NCI-H128 (cell line): ENCODE results near the gene NCOA1.
A peak's percentile ranks its signal among the peaks of the same experiment; 100 is the strongest.
"Not testable (repeated sequence)": the region's sequence is repeated elsewhere in the genome, so short reads cannot be mapped to it uniquely, and the experiment has no call there.

Source experiments
- DNase-seq: peaks from one replicate; lab custom pipeline; 2025; ENCODE audit not compliant: unreplicated experiment; lab: John Stamatoyannopoulos, UW

The NCOA1 gene

DNA sequence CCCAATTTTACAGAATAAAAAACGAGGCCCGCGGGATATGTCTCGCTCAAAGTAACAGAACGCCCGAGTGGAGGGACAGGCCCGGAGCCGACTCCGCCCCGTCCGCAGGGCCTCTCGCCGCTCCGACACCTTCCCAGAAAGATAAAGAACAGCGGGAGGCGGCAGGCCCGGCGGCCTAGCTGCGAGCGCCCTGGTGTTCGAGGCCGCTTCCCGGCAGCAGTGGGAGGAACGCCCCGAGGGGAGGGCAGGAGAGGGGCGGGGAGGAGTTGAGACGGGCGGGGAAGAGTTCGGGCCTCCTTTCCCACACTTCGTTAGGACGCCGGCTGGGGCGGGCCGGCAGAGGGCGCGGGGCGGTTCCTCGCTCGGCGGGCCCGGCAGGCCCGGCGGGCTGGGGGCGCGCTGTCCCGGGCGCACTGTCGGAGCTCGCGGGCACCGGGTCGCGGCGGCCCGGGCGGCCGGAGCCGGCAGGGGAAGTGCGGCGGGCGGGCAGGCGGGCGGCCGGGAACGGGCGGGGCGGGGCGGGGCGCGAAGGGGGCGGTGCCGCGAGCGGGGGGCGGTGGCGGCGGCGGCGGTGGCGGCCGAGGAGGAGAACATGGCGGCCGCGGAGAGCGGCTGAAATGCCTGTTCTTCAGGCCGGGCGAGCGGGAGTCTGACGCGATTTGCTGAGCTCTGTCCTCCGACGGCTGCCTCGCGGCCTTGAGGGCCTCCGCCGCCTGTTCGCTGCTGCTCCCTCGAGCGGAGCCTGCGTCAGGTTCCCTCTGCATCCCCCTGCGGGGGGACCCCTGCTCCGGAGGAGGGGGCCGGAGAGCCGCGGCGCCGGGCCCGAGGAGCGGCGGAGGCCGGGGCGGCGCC lies at the start of gene NCOA1:
Gene NCOA1, plus strand, starts transcription at position 565 of the 852 bp plus-strand sequence. CDS start 167,424 bp downstream, outside the sequence.
- peak; percentile 36 for DNase-seq

DNA sequence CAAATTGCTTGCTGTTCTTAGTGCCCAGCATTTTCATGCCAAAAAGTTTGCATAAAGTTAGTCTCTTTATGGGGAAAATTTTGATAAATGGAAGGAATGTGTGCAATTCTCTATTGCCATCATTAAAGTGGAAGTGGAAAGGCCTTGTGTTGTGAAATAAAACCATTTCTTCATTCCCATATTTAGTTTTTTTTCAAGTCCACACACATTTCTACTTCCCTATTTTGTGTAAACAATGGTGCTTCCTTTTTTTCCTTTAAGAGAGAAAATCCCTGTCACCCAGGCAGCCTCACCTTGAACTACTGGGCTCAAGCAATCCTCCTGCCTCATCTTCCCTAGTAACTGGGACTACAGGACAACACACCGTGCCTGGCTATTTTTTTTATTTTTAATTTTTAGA lies 42.3 kb upstream of the NCOA1 start:
- no peak for DNase-seq

- no peak for DNase-seq
Measured at GRCh38 chr2:24449344-24449743, 41.7 kb upstream of the NCOA1 start.

- DNase-seq = no peak
Measured at GRCh38 chr2:24451805-24452501, 39.1 kb upstream of the NCOA1 start.

GRCh38 chr2:24452502-24452885 lies 38.6 kb upstream of the NCOA1 start:
- DNase-seq = no peak

GRCh38 chr2:24453379-24454073 lies 37.5 kb upstream of the NCOA1 start:
- no peak for DNase-seq

GRCh38 chr2:24454294-24454693 lies 36.8 kb upstream of the NCOA1 start:
- DNase-seq = no peak

- no peak for DNase-seq
Measured at GRCh38 chr2:24456599-24457556, 34.2 kb upstream of the NCOA1 start.

DNA sequence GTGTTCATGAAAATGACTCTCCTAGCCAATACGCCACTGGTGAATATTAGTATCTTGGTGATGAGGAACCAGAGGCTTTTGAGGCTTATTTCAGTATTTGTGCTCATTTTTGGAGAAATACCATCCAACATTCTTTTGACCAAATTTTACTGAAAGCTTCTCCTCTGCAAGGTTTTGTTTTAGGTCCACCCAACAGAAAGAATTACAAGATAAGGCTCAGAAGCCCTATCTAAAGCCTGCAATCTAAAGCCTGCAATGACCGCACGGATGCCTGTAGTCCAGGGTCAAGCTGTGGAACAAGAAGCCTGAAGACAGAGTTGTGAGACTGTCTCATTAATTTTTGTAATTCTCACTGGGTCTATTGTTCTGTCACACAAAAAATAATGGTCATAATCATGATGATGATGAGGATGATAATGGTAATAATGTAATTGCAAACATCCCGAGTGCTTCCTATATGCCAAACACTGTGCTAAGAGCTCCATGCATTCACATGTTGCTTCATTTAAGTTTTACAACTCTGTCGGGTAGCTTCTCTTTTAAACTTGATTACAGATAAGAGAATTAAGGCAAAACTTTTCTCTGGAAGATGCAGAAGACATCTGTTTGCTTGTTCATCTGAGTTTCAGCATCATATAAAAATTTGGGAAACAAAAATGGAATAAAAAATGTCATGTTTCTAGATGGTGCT lies 33.2 kb upstream of the NCOA1 start:
- no peak for DNase-seq

- DNase-seq = no peak
Measured at GRCh38 chr2:24459224-24460161, 31.6 kb upstream of the NCOA1 start.

DNA sequence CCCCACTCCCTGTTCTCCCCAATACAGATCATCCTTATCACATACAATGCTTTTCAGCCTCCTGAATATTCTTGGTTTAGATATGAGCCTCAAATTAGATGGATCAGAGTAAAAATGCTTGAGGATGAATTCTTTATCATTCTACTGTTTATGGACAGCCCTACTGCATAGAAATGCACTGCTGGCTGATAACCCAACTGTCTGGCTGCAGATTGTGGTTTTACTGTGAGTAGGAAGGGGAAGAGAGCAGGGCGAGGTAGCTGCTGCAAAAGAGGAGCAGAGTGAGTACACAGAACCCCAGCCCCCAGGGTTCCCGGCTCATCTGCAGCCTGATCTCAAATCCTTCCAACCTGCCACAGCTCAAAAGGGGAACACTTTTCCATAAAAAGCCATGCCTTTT lies 29.4 kb upstream of the NCOA1 start:
- no peak for DNase-seq

GRCh38 chr2:24463271-24463670 lies 27.8 kb upstream of the NCOA1 start:
- DNase-seq = no peak

DNA sequence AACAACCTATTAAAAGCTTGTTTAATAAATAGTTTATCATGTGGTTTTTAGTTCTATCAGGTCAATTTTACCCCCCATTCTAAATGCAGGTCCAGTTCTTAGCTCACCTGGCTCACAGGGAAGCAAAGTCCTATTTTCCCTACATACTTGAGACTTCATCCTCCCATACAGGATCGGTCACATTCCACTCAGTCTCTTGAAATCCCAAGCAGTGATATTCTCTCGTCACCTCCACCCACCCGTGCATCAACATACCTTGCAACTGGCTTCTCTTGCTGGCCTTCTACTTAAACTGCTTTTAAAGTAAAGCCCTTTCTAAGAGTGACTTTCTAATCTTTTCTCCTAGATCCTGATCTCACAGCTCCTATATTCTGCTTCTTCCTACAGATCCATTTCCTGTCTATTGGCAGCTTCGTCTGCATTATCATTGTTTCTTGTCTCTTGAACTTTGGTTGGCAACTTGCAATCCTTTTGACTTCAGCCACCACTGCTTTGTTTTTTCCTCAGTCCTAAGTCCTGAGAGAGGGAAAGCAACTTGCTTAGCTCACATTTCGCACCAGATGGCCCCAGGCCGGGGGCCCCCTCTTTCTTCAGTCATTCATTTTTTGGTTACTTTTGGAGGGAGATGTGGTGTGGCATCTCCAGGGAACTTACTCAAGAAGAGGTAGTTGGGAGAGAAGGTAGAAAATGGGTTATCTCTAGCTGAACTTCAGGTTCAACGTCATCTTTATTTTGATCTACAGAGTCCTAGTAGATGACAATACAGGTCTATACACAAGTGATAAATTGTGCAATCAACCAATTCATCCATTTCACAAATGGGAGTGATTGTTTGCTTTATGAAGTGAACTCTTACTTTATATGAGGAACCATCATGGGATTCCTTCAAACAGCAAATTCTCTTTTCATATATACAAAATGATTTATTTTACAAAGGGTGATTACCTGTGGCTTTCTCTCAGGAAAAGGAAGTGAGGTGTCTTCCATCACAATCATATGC lies 23.9 kb upstream of the NCOA1 start:
- DNase-seq = no peak

DNA sequence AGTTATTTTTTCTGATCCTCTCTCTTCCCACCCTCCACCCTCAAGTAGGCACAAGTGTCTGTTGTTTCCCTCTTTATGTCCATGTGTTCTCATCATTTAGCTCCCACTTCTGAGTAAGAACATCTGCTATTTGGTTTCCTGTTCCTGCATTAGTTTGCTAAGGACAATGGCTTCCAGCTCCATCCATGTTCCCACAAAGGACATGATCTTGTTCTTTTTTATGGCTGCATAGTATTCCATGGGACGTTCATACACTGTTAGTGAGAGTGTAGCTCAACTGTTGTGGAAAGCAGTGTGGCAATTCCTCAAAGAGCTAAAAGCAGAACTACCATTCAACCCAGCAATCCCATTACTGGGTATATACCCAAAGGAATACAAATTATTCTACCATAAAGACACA lies 22.6 kb upstream of the NCOA1 start:
- DNase-seq = not testable (repeated sequence)

DNA sequence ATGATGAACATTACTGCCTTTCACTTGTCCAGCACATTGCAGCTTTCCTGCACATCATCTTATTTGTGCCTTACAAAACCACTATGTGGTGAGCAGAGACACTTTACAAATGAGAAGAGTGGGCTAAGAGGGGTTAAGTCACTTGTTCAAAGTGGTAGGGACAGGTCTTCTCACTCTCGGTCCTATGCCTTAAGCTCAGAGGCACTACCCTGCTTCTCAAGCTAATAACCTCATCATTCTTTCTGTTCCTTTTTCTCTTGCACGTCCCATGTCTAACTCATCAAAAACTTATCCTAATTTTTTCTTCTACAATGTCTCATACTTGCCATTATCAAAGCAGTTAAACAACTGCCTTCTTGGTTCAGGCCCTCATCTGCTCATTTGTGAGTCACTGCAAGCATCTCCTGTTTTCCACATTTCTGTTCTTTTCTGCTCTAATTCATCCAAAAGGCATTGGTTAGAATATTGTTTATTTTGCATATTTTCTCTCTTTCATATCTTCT lies 21.9 kb upstream of the NCOA1 start:
- no peak for DNase-seq

GRCh38 chr2:24471662-24472061 lies 19.4 kb upstream of the NCOA1 start:
- DNase-seq = no peak

DNA sequence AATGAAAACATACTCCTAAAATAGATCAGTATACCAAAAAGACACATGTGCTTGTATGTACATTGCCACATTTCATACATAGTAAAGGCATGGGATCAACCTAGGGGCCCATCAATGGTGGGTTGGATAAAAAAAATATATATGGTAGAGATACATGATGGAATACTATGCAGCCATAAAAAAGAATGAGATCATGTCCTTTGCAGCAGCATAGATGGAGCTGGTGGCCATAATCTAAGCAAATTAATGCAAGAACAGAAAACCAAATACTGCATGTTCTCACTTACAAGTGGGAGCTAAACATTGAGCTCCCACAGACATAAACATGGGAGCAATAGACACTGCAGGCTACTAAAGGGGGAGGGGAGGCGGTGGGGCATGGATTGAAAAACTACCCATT lies 18.6 kb upstream of the NCOA1 start:
- DNase-seq = no peak

DNA sequence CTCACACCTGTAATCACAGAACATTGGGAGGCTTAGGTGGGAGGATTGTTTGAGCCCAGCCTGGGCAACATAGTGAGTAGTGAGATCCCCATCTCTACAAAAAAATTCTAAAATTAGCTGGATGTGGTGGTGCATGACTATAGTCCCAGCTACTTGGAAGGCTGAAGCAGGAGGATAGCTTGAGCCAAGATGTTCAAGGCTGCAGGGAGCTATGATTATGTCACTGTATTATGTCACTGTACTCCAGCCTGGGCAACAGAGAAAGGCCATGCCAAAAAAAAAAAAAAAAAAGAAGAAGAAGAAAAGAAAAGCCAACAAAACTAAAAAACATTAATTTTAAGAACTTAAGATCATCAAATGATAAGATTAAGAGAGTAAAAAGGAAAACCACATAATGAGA lies 17.4 kb upstream of the NCOA1 start:
- DNase-seq = no peak
